ENCODE results near the gene DIAPH3. TPM values are rescaled to one million over a fixed set of nuclear protein-coding genes. Genes with fewer than 3 reads are reported as not detected.

Gene DIAPH3
- polyA plus RNA-seq, 2 donors, result 1.3 to 2.2 TPM

GRCh38 chr13:59809564-59809963, 354.2 kb downstream of the DIAPH3 start:
- Histone ChIP-seq H3K36me3 (ENCODE audit: control insufficient read depth in 2 of 2, insufficient read depth in 2 of 2, low read length in 1 of 2) (no peaks in the 10 kb centered on the region), H3K27me3 (ENCODE audit: control insufficient read depth in 1 of 2, insufficient read depth in 2 of 2, low read length in 2 of 2) (no peaks in the 10 kb centered on the region), H3K9me3 (ENCODE audit: control insufficient read depth in 2 of 2, insufficient read depth in 1 of 2, low read depth in 1 of 2, low read length in 1 of 2) (no peaks in the 10 kb centered on the region), H3K27ac (ENCODE audit: low read depth in 2 of 2, low read length in 1 of 2) (no peak overlapping the region), H3K4me3 (ENCODE audit: low read depth in 1 of 2, low read length in 2 of 2) (no peak overlapping the region), H3K4me1 (ENCODE audit: control insufficient read depth in 2 of 2, insufficient read depth in 2 of 2, low read length in 1 of 2) (no peaks in the 10 kb centered on the region)
- 91 to 93% methylated on average over 3 of the region's 3 CpGs for WGBS, 2 donors

- Histone ChIP-seq H3K27me3 (ENCODE audit: control insufficient read depth in 1 of 2, insufficient read depth in 2 of 2, low read length in 2 of 2) (no peaks in the 10 kb centered on the region), H3K9me3 (ENCODE audit: control insufficient read depth in 2 of 2, insufficient read depth in 1 of 2, low read depth in 1 of 2, low read length in 1 of 2) (no peaks in the 10 kb centered on the region), H3K36me3 (ENCODE audit: control insufficient read depth in 2 of 2, insufficient read depth in 2 of 2, low read length in 1 of 2) (no peaks in the 10 kb centered on the region), H3K4me3 (ENCODE audit: low read depth in 1 of 2, low read length in 2 of 2) (no peak overlapping the region), H3K4me1 (ENCODE audit: control insufficient read depth in 2 of 2, insufficient read depth in 2 of 2, low read length in 1 of 2) (no peaks in the 10 kb centered on the region), H3K27ac (ENCODE audit: low read depth in 2 of 2, low read length in 1 of 2) (no peak overlapping the region)
These were observed 356.9 kb downstream of the DIAPH3 start for GRCh38 chr13:59806801-59807200.

DNA sequence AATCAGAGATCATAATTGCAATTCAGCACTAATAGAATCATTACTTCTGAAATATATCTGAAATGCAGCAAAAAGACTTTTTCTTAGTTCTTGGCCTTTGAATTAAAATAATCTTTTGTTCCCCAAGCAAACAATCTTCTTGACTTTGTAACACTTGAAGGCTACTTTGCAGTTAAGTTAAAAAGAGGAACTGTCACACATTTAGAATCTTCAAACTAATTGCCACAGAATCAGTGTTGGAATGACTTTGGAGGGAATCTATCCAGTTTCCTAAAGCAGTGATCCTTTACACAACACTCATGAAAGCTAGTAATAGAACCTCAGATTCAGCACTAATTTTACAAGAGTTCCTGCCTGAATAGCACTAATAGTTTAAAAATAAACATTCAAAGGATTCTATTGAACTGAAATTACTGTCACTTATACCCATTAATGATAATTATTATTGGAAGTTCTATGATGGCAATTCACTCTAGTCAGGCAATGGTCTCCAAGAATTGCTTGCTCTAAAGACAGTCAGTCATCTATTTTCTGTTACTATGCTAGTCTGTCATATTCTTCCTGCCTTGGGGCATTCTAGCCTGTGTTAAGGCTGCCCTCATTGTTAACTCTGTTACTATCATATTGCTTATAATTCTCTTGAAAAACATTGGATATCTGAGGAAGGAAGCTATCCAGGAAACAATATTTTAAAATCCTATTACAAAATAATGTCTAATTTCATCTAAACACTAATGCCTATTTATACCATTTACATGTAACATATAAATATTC, 362.4 kb downstream of the DIAPH3 start:
- Histone ChIP-seq H3K4me3 (ENCODE audit: low read depth in 1 of 2, low read length in 2 of 2) (no peak overlapping the region), H3K27me3 (ENCODE audit: control insufficient read depth in 1 of 2, insufficient read depth in 2 of 2, low read length in 2 of 2) (no peaks in the 10 kb centered on the region), H3K4me1 (ENCODE audit: control insufficient read depth in 2 of 2, insufficient read depth in 2 of 2, low read length in 1 of 2) (no peaks in the 10 kb centered on the region), H3K9me3 (ENCODE audit: control insufficient read depth in 2 of 2, insufficient read depth in 1 of 2, low read depth in 1 of 2, low read length in 1 of 2) (no peaks in the 10 kb centered on the region), H3K36me3 (ENCODE audit: control insufficient read depth in 2 of 2, insufficient read depth in 2 of 2, low read length in 1 of 2) (no peaks in the 10 kb centered on the region), H3K27ac (ENCODE audit: low read depth in 2 of 2, low read length in 1 of 2) (no peak overlapping the region)

DNA sequence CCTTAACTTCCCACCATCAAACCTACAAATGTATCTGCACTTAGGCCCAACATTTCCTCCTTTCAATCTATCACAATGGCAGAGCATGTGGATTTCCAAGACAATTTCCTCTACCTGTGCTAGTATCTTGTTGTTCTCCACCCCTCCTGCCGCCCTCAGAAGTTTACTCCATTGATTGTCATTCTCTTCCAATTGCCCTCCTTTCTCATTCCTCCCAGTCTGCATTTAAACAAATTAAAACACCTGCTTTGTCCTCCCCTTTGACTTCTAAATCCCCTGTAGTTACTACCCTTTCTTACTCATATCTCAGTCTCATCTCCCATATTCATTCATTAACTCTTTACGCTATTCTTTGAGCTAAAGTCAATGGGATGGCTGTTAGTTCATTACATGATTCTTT, 370.6 kb downstream of the DIAPH3 start:
- Histone ChIP-seq H3K27me3 (ENCODE audit: control insufficient read depth in 1 of 2, insufficient read depth in 2 of 2, low read length in 2 of 2) (no peaks in the 10 kb centered on the region), H3K4me1 (ENCODE audit: control insufficient read depth in 2 of 2, insufficient read depth in 2 of 2, low read length in 1 of 2) (no peaks in the 10 kb centered on the region), H3K9me3 (ENCODE audit: control insufficient read depth in 2 of 2, insufficient read depth in 1 of 2, low read depth in 1 of 2, low read length in 1 of 2) (no peaks in the 10 kb centered on the region), H3K36me3 (ENCODE audit: control insufficient read depth in 2 of 2, insufficient read depth in 2 of 2, low read length in 1 of 2) (no peaks in the 10 kb centered on the region), H3K4me3 (ENCODE audit: low read depth in 1 of 2, low read length in 2 of 2) (no peak overlapping the region), H3K27ac (ENCODE audit: low read depth in 2 of 2, low read length in 1 of 2) (no peak overlapping the region)
- 96% methylated on average over 2 of the region's 2 CpGs for WGBS, 2 donors

DNA sequence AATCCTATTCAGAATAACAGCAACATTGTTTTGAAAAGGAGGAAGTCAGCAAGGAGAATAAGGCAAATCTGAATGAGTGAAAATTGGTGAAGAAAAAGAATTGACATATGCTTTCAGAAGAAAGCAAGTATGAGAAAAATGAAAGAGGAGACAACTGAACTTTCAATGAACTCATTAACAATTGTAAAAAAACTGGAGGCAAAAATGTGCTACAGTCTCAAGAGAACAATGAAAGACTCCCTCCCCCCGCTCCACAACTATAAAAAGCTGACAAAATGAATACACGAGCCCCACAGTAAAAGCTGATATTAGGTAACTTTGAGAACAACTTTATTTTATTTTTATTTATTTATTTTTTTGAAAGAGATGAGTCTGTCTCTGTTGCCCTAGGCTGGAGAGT, 373.1 kb downstream of the DIAPH3 start:
- no peak overlapping the region for H3K4me3 ChIP-seq (ENCODE audit: low read depth in 1 of 2, low read length in 2 of 2)
- no peaks in the 10 kb centered on the region for H3K36me3 ChIP-seq (ENCODE audit: control insufficient read depth in 2 of 2, insufficient read depth in 2 of 2, low read length in 1 of 2)
- no peaks in the 10 kb centered on the region for H3K27me3 ChIP-seq (ENCODE audit: control insufficient read depth in 1 of 2, insufficient read depth in 2 of 2, low read length in 2 of 2)
- H3K27ac ChIP-seq (ENCODE audit: low read depth in 2 of 2, low read length in 1 of 2), result no peak overlapping the region
- H3K9me3 ChIP-seq (ENCODE audit: control insufficient read depth in 2 of 2, insufficient read depth in 1 of 2, low read depth in 1 of 2, low read length in 1 of 2), result no peaks in the 10 kb centered on the region
- no peaks in the 10 kb centered on the region for H3K4me1 ChIP-seq (ENCODE audit: control insufficient read depth in 2 of 2, insufficient read depth in 2 of 2, low read length in 1 of 2)
- WGBS, 2 donors, result 51 to 52% methylated on average over 2 of the region's 2 CpGs

DNA sequence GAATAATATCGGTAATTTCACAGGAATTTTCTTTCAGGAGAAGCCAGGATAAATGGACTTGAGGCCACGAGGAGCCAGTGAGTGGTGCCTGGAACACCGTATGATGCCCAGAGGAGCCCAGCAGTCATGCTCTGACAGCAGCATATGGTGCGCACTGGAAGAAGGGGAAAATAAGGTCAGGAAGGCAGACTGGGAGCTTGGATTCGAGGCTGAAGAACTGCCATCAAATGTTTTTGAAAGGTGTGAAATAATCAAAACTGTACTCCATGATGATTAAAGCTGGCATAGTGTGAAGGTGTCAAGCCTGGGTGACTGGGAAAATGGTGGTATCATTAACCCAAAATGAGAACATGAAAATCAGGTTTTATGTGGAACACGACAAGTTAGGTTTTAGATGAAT, 374.2 kb downstream of the DIAPH3 start:
- 88 to 93% methylated on average over 6 of the region's 6 CpGs for WGBS, 2 donors

DNA sequence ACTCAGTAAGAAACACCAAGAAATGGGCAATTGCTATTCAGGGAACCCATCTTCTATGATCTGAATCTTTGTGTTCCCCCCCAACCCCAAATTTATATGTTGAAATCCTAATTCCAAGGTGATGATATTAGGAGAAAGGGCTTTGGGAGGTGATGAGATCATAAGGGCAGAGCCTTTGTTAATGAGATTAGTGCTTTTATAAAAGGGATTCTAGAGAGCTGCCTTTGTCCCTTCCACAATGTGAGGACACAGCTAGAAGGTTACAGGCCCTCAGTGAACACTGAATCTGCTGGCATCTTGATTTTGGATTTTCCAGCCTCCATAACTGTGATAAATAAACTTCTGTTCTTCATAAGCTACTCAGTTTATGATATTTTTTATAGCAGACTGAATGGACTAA, 376.0 kb downstream of the DIAPH3 start:
- H3K9me3 ChIP-seq (ENCODE audit: control insufficient read depth in 2 of 2, insufficient read depth in 1 of 2, low read depth in 1 of 2, low read length in 1 of 2), result no peaks in the 10 kb centered on the region
- H3K27me3 ChIP-seq (ENCODE audit: control insufficient read depth in 1 of 2, insufficient read depth in 2 of 2, low read length in 2 of 2), result no peaks in the 10 kb centered on the region
- no peaks in the 10 kb centered on the region for H3K36me3 ChIP-seq (ENCODE audit: control insufficient read depth in 2 of 2, insufficient read depth in 2 of 2, low read length in 1 of 2)
- H3K4me3 ChIP-seq (ENCODE audit: low read depth in 1 of 2, low read length in 2 of 2), result no peak overlapping the region
- no peak overlapping the region for H3K27ac ChIP-seq (ENCODE audit: low read depth in 2 of 2, low read length in 1 of 2)
- no peaks in the 10 kb centered on the region for H3K4me1 ChIP-seq (ENCODE audit: control insufficient read depth in 2 of 2, insufficient read depth in 2 of 2, low read length in 1 of 2)

More for the DNA sequence above, 374.2 kb downstream of the DIAPH3 start:
- H3K4me3 ChIP-seq (ENCODE audit: low read depth in 1 of 2, low read length in 2 of 2), result no peak overlapping the region
- H3K27me3 ChIP-seq (ENCODE audit: control insufficient read depth in 1 of 2, insufficient read depth in 2 of 2, low read length in 2 of 2), result no peaks in the 10 kb centered on the region
- no peak overlapping the region for H3K27ac ChIP-seq (ENCODE audit: low read depth in 2 of 2, low read length in 1 of 2)
- no peaks in the 10 kb centered on the region for H3K4me1 ChIP-seq (ENCODE audit: control insufficient read depth in 2 of 2, insufficient read depth in 2 of 2, low read length in 1 of 2)
- H3K36me3 ChIP-seq (ENCODE audit: control insufficient read depth in 2 of 2, insufficient read depth in 2 of 2, low read length in 1 of 2), result no peaks in the 10 kb centered on the region
- H3K9me3 ChIP-seq (ENCODE audit: control insufficient read depth in 2 of 2, insufficient read depth in 1 of 2, low read depth in 1 of 2, low read length in 1 of 2), result no peaks in the 10 kb centered on the region

GRCh38 chr13:59782696-59783095, 381.0 kb downstream of the DIAPH3 start:
- 84 to 90% methylated on average over 4 of the region's 4 CpGs for WGBS, 2 donors
- H3K27me3 ChIP-seq (ENCODE audit: control insufficient read depth in 1 of 2, insufficient read depth in 2 of 2, low read length in 2 of 2), result no peaks in the 10 kb centered on the region

DNA sequence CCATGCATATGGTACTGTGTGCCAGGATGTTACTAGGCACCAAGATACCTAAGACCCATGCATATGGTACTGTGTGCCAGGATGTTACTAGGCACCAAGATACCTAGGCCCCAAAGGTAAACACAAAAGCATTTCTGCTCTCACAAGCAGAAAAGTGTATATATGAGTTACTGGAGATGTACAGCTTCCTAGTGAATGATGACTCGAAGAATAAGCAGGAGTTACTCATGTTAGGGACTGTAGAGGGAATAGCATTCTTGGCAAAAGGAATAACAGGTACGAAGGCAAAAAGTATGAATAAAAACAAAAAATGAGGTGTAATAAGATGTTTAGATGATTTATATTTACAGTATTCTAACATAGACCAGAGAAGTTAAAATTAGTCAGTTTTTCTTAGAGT, 383.7 kb downstream of the DIAPH3 start:
- 91% methylated on average over 2 of the region's 2 CpGs for WGBS, 2 donors
- no peaks in the 10 kb centered on the region for H3K9me3 ChIP-seq (ENCODE audit: control insufficient read depth in 2 of 2, insufficient read depth in 1 of 2, low read depth in 1 of 2, low read length in 1 of 2)
- H3K27me3 ChIP-seq (ENCODE audit: control insufficient read depth in 1 of 2, insufficient read depth in 2 of 2, low read length in 2 of 2), result no peaks in the 10 kb centered on the region
- H3K4me3 ChIP-seq (ENCODE audit: low read depth in 1 of 2, low read length in 2 of 2), result no peak overlapping the region
- H3K36me3 ChIP-seq (ENCODE audit: control insufficient read depth in 2 of 2, insufficient read depth in 2 of 2, low read length in 1 of 2), result no peaks in the 10 kb centered on the region
- H3K27ac ChIP-seq (ENCODE audit: low read depth in 2 of 2, low read length in 1 of 2), result no peak overlapping the region
- no peaks in the 10 kb centered on the region for H3K4me1 ChIP-seq (ENCODE audit: control insufficient read depth in 2 of 2, insufficient read depth in 2 of 2, low read length in 1 of 2)

More at GRCh38 chr13:59782696-59783095, 381.0 kb downstream of the DIAPH3 start:
- no peak overlapping the region for H3K27ac ChIP-seq (ENCODE audit: low read depth in 2 of 2, low read length in 1 of 2)
- H3K36me3 ChIP-seq (ENCODE audit: control insufficient read depth in 2 of 2, insufficient read depth in 2 of 2, low read length in 1 of 2), result no peaks in the 10 kb centered on the region
- no peaks in the 10 kb centered on the region for H3K4me1 ChIP-seq (ENCODE audit: control insufficient read depth in 2 of 2, insufficient read depth in 2 of 2, low read length in 1 of 2)
- H3K9me3 ChIP-seq (ENCODE audit: control insufficient read depth in 2 of 2, insufficient read depth in 1 of 2, low read depth in 1 of 2, low read length in 1 of 2), result no peaks in the 10 kb centered on the region
- no peak overlapping the region for H3K4me3 ChIP-seq (ENCODE audit: low read depth in 1 of 2, low read length in 2 of 2)

DNA sequence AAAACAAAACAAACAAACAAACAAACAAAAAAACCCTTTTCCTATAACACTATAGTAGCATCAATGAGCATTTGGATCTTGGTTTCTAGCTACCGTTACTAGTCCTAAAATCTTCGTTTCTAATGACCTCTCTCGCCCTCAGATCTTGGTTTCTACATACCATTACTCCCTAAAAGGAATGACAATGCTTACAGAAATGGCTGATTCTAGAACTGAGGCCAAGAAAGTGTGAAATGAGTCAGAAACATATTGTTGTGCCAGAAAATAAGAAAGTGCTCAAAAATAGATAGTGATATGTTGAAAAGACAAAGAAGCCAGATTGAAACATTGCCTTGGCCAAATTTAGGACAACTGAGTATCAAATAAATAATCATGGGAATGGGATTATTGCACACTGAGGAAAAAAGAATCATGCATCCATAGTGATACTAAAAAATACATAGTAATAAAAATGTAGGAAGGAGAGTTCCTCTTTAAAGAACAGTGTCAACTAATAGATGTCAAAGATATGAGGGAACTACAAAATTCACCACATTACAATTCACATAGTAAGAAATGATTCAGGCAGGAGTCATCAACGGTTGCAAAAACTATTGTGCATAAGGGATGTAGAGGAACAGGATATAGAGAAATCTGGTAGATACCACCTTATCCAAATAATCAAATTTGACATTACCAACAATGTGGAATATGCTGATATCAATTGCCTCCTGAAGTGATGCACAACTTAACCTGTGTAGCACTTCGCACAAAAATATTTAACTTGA, 386.6 kb downstream of the DIAPH3 start:
- no peak overlapping the region for H3K4me3 ChIP-seq (ENCODE audit: low read depth in 1 of 2, low read length in 2 of 2)
- no peak overlapping the region for H3K27ac ChIP-seq (ENCODE audit: low read depth in 2 of 2, low read length in 1 of 2)
- H3K9me3 ChIP-seq (ENCODE audit: control insufficient read depth in 2 of 2, insufficient read depth in 1 of 2, low read depth in 1 of 2, low read length in 1 of 2), result no peaks in the 10 kb centered on the region
- H3K4me1 ChIP-seq (ENCODE audit: control insufficient read depth in 2 of 2, insufficient read depth in 2 of 2, low read length in 1 of 2), result no peaks in the 10 kb centered on the region
- no peaks in the 10 kb centered on the region for H3K36me3 ChIP-seq (ENCODE audit: control insufficient read depth in 2 of 2, insufficient read depth in 2 of 2, low read length in 1 of 2)
- 73 to 86% methylated on average over 5 of the region's 5 CpGs for WGBS, 2 donors
- H3K27me3 ChIP-seq (ENCODE audit: control insufficient read depth in 1 of 2, insufficient read depth in 2 of 2, low read length in 2 of 2), result no peaks in the 10 kb centered on the region
